GM20000 (cell line): ENCODE data around the gene CACNA2D1.

Source experiments
- DNase-seq: peaks from one replicate; pipeline ENCODE4 v3.0.0; 2012; ENCODE audit warnings: low spot score
- TF ChIP-seq, protein P1 (sequence below): IDR thresholded peaks from 2 replicates; pipeline ENCODE4 v1.5.1; 2012; ENCODE audit warnings: mild to moderate bottlenecking, control low read depth; ENCODE audit errors: extremely low read depth, missing control alignments

The CACNA2D1 gene

DNA sequence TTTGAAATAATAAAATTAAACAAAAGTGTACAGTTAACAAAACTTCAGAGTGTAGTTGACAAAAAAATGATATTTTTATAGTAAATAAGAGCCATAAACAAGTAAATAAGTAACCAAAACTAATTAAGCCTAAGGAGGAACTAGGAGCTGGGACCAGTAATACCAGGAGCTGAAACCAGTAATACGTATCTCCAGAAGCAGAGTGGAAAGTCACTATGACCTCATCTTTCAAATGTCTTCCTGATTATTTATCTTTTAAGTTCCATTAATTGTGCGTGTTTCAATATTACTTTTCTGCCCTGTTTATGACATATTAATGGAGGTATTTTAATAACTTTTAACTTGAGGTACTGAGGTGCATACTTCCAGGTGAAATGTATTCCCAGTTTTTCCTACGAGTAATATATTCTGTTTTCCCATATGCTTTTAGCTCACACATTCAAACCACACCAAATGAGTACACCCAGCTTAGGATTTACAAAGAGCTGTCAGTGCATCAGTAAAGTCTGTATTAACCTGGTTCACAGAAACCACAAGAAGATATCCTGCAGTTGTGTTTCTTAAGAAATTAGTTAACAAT is 390.0 kb downstream of the CACNA2D1 start:
- TF ChIP-seq, protein P1, sequence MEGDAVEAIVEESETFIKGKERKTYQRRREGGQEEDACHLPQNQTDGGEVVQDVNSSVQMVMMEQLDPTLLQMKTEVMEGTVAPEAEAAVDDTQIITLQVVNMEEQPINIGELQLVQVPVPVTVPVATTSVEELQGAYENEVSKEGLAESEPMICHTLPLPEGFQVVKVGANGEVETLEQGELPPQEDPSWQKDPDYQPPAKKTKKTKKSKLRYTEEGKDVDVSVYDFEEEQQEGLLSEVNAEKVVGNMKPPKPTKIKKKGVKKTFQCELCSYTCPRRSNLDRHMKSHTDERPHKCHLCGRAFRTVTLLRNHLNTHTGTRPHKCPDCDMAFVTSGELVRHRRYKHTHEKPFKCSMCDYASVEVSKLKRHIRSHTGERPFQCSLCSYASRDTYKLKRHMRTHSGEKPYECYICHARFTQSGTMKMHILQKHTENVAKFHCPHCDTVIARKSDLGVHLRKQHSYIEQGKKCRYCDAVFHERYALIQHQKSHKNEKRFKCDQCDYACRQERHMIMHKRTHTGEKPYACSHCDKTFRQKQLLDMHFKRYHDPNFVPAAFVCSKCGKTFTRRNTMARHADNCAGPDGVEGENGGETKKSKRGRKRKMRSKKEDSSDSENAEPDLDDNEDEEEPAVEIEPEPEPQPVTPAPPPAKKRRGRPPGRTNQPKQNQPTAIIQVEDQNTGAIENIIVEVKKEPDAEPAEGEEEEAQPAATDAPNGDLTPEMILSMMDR, result no peak
- no peak for DNase-seq

DNA sequence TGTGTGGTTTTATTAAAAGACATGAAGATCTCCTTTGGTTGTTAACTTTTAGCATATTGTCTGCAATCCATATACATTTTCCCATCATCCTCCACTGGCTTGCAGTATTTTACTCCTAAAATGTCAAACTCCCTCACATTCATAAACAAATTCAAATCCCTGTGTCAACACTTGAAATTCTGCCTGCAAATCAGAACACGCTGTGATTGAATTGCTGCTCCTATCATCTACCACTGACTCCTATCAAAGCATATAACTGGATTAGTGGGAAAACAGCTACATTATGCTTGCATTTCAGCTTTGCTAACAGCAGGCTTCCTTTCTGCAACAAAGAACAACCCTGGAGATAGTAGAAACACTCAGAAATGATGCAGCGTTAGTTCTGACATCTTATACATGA is 392.0 kb downstream of the CACNA2D1 start:
- TF ChIP-seq, protein P1, result no peak
- no peak for DNase-seq

DNA sequence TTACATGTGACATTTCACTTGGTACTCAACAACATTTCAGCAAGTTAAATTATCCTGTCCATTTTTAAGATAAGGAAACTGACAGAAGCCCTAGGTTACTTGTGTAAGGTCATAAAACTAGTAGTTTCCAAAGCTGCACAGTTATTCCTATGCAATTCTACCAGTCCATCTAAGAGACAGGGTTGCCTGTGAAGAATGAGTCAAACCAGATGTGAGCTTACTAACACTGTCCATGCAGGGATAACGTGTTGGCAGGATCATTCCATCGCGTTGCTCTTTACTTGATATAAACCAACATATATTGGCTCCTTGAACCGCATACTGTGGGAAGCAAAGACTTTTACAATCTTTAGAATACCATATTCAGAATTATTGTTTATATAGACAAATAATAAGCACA is 392.8 kb downstream of the CACNA2D1 start:
- no peak for DNase-seq
- TF ChIP-seq, protein P1, result no peak

DNA sequence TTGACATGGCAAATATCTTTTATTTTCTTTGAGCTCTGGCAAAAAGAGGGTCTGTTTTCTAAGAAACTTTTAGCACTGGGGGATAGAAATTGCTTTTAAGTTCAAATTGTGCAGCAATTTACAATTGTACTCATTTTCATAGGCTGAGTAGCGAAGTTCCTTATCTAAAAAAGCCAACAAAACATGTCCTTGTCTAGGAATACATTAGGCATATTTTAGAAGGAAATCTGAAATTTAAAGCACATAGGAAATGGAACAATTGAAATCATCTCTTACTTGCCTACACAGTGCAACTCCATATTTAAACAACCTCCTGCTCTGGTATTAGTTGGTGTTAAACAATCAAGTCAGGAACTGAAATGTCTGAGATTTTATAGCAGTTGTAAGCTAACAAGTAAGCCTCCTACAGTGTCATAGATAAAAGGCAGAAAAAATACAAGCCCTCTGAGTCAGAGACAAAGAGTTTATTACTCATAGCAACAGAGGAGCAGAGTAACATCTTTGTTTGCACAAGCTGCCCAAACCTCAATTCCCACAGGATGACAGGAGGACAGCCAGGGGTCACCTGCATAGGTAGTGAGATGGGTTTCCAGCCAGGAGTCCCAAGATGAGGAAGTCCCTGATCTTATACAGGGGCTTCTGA is 393.6 kb downstream of the CACNA2D1 start:
- DNase-seq, result no peak

DNA sequence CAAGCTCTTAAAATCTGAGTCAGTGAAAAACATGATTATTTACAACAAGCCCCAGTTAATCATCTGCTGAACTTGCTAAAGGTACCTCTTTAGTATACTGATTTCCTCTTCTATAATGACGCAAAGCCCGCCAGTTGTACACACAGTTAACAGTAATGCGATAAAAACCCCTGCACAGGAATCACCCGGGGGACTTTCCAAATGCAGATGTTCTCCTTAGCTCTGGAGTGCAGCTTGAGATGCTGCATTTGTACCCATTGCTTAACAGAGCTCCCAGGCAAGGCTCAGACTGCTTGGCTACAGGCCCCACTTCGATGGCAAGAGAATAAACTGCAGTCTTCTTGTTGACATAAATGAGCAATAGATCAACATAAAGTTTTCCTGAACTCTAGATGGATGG is 394.1 kb downstream of the CACNA2D1 start:
- DNase-seq, result no peak
- TF ChIP-seq, protein P1, result no peak

More for the DNA sequence above, 393.6 kb downstream of the CACNA2D1 start:
- TF ChIP-seq, protein P1, result no peak

DNA sequence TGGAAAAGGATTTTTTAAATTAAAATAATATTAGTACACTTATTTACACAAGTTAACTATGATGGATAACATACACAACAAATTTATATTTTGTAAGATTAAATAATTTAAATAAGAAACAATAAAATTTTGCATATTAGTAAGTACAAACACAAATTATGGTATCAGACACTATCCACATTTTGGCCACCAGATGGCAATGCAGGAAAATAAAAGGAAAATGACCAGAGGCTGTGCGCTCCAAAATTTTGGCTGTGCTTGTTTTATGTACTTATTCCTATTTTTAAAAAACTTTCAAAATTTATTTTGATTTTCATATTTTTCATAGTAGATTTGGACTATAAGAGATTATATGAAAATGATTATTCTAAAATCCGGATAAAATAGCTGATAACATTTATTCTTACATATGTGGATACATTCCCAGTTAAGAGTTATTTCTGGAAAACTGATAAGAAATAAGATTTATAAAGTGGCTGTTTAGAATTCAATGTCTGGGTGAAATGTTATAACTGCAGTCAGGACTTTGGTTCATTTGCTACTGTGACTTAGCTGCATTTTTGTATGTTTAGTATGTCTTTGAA is 399.0 kb downstream of the CACNA2D1 start:
- TF ChIP-seq, protein P1, result peak; percentile 41
- DNase-seq, result peak; percentile 6

DNA sequence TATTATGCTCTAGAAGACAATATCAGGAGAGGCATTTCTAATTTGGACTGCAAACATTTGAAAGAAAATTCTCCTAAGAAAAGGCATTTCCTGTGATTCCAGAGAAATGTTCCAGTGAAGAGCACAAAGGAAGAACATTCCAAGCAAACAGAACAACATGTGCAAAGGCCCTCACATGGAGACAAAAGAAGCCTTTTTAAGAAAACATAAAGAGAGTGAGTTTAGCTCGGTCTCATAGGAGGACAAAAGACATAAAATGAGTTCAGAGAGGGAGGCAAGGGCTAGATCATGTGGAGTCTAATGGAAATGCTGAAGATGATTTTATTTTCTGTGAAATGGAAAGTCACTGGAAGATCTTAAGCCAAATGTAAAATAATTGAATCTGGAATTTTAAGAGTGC is 404.0 kb downstream of the CACNA2D1 start:
- TF ChIP-seq, protein P1, result no peak
- no peak for DNase-seq
